OCI-M2 (cell line): ENCODE data around the gene GRM7.

Experiments
- DNase-seq: peaks from one replicate; lab custom pipeline; 2025; ENCODE audit not compliant: unreplicated experiment; lab: John Stamatoyannopoulos, UW

GRM7 gene

DNA sequence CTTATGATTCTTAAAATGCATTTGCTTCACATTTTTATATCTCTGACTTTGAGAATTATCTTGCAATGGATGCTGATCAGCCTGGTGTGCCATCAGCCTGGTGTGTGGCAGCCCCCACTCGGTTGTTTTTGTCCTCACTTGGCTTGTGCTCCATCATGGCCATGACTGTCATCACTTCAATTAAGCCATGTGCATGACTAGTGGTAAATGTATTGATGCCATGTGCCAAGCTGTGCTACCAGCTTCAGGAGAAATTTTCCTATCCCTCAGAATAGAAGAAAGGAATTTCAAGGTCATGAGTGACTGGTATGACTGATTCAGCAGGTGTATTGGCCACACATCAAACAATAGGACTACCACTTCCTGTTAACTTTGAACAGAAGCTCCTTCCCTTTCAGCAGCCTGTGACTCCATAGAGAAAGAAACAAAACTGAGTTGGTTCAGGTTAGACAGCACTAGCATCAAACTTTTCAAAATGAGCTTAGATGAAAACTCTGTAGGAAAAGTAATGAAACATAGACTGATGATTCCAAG lies 251.7 kb downstream of the GRM7 start:
- DNase-seq: no peak

DNA sequence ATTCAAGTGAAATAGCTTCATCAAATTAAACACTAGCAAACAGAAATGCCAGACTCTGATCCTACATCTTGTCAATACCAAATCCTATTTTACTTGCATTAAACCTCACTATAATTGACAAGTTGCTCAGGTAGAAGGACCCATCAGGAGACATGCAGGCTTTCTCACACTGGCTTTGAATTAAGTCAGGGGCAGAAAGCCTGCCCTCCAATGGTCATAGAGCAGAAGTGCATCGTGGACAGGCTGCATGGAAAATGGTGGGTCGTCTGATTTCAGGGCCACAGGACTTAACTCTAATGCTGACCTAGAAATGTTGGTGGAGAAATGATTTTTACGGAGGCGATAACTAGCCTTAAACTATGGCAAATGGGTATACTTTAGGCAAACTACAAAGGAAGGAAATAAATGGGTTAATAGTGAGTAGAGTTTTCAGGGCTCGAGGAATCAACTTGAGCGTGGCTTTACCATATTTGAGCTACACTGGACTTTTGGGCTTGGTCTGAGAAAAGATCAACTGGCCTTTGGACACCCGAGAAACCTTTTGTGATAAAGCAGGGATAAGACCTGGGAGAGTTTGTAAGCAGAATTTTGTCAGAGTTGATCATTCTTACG lies 283.9 kb downstream of the GRM7 start:
- DNase-seq: no peak

DNA sequence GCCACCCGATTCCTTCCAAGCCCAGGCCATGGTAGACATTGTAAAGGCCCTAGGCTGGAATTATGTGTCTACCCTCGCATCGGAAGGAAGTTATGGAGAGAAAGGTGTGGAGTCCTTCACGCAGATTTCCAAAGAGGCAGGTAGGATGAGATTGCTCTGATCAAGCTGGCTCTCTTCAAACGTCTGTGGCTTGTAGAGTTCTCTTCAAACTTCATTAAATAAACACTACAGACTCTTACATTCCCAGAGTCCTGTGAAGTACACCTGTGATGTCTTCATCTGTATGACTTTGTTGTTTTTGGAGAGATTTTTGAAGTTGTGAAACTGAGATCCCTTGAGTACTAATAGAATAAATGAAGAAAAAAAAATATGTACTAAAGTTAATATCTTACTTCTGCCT lies 285.6 kb downstream of the GRM7 start:
- no peak for DNase-seq

- DNase-seq: no peak
Measured at GRCh38 chr3:7158516-7158915, 297.6 kb downstream of the GRM7 start.

DNA sequence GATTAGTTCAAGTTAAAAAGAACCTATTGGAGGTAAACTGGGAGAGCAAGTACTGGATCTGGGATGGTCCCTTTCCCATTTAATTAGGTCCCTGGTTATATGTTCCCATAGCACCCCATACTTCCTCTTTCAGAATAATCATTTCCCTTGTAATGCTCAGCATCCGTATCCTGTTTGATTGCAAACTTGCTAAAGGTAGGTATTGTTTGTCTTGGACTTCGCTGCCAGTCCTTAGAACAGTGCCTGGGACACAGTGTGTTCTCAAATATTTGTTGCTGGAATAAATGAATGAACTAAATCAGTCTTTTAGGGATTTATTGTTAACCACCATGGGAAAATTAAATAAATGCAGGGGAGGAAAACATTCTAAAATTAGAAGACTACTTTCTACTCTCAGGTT lies 299.8 kb downstream of the GRM7 start:
- DNase-seq: no peak

DNA sequence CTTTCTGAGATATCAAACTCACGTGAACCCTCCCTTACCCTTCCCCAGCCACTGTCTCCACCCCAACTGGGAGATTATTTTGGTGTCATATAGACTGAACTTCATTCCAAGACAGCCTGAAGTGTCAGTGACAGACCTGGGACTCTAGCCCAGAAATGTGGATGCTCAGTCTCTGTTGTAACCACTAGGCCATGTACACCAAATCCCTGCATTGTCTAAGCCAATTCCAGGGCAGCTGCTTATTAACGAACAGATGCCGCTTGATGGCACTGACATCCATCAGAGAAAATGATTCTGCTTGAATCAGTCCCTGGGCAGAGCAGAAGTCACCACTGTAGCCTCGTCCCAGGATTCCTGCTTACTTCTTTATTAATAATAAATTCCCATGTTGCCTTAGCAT lies 305.5 kb downstream of the GRM7 start:
- no peak for DNase-seq

DNA sequence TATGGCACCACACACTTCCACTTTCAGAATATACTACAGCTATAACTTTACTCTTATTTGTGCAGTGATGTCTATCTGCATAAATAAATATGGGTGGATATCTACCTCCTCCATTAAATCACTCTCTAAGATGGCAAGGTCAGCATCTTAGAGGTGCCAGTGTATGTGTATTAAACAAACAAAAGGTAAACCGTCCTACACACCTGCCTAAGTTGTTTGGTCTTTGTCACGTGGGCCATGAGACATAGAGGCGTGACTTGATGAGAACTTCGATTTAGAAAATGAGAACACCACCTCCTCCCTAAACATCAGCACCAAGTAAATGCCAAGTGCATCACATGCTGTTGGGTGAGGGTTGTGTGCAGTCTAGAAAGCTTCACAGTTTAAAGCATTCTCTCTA lies 310.6 kb downstream of the GRM7 start:
- DNase-seq: no peak

DNA sequence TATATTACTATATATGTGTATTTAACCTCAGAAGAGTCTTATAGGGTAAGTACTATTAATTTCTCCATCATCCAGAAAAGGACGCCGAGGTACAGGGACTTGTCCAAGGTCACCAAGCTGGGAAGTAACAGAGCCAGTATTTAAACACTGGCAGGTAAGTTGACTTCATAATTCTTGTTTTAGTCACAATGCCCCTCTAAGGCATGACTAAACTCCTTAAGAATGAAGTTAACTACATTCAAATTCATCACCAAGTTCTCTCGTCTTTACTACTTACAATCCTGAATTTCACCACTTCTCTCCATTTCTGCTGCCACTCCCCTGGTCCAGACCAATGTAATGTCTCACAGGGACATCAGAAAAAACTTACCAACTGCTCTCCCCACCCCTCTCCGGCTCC lies 312.1 kb downstream of the GRM7 start:
- no peak for DNase-seq

GRCh38 chr3:7188551-7188950 lies 327.6 kb downstream of the GRM7 start:
- DNase-seq: no peak

GRCh38 chr3:7190095-7190494 lies 329.2 kb downstream of the GRM7 start:
- DNase-seq: no peak

GRCh38 chr3:7193269-7193668 lies 332.4 kb downstream of the GRM7 start:
- DNase-seq: no peak

- DNase-seq: no peak
Measured at GRCh38 chr3:7194071-7194835, 333.3 kb downstream of the GRM7 start.

DNA sequence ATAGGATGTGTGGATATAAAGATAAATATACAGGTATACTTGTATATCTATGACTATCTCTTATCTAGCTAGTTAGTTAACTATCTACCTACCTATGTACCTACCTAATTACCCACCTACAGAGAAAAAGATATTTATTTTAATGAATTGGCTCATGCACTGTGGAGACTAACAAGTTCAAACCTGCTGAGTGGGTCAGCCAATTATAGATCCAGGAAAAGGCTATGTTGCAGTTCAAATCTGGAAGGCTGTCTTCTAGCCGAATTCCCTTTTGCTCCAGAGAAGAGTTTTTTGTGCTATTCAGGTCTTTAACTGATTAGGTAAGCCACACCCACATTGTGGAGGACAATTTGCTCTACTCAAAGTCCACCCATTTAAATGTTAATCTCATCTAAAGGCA lies 335.0 kb downstream of the GRM7 start:
- DNase-seq: no peak

DNA sequence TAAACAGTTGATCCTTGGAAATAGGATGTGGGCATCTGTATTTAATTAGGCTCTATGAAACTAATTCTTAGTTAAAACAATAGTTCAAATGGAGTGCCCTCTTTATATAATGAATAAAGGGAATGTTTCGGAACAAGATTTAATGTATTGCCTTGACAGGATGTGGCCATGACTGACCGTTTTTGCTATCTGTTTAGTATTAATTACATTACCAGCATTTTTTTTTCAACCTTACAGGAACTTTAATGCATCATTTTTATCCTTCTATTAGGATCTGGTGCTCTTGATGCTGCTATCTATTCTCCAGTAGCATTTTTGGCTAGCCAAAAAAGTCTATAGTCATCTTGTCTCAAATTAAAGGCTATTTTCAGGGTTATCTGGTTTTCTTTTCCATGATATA lies 340.9 kb downstream of the GRM7 start:
- DNase-seq: no peak

GRCh38 chr3:7203969-7204847 lies 343.3 kb downstream of the GRM7 start:
- DNase-seq: no peak

- no peak for DNase-seq
Measured at GRCh38 chr3:7204848-7205156, 343.9 kb downstream of the GRM7 start.

DNA sequence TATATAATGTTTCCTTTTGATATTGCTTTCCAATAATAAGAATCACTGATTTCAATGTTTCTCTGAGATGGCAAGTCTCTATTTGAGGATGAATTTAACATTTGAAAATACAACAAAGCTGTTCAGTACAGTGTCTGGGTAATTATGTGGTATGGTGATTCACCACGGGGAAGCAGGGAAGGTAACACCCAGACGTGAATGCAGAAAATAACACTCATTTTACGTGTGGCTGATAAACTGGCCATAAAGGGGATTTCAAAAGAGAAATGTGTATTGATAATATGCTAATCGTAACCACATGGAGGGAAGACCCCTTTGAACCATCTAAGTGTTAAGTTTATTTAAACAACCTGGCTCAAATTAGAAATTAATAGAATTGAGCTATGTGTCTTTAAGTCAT lies 344.6 kb downstream of the GRM7 start:
- DNase-seq: no peak

DNA sequence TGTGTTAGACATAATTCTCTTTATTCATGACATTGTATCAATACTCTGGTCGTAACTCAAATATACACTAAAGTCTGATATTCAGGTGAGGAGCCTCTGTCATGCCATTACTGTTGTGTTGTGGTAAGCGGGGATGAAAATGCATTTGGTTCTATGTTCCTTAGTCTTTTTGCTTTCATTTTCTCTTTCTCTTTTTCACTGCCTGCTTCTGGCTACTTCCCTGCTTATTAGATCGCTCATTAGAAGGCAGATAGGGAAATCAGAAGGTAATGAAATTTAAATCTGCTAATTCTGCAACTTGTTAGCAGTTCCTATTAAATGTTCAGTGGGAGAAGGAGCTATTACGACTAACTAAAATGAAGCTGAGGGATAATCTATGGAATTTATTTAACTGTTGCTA lies 345.0 kb downstream of the GRM7 start:
- no peak for DNase-seq

DNA sequence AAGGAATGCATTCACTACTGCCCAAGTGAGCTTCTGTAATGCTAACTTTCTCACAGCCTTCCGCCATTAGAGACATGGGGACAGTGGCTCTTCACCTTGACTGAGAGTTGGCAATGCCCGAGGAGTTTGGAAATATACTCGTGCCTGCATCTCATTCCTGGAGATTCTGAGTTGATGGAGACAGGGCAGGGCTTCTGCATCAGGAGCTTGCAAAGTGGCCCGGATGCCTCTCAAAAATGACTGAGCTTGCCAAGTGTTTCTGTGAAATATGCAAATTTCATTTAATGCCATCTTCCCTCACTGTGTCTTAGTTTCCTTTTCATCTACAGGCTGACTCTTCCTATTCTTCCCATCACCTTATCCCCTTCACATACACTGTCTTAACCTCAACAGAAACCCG lies 346.2 kb downstream of the GRM7 start:
- no peak for DNase-seq

GRCh38 chr3:7207928-7208327 lies 347.0 kb downstream of the GRM7 start:
- DNase-seq: no peak

GRCh38 chr3:7209098-7209497 lies 348.2 kb downstream of the GRM7 start:
- DNase-seq: no peak

GRCh38 chr3:7211740-7212139 lies 350.8 kb downstream of the GRM7 start:
- DNase-seq: no peak
